HepG2 (cell line): ENCODE data around the gene RNF135. TPM values are rescaled to one million over a fixed set of nuclear protein-coding genes. Genes with fewer than 3 reads are reported as not detected.

ENCODE experiments used
- ATAC-seq: fragments of 200-7000 bp; cut with Tn5 transposase; 3 replicates; pipeline ENCODE4 v1.9.1; 2020; ENCODE audit warnings: mild to moderate bottlenecking, moderate library complexity
- BruUV-seq: library from RNA; stranded (reverse); fragments of 400-500 nt; replicated peaks from 2 replicates; lab custom pipeline; 2021; lab: Mats Ljungman, UMichigan
- CTCF ChIA-PET: fragments of 300-600 bp; formaldehyde crosslinking; extraction: SDS; loops from one replicate; lab custom pipeline; 2021; ENCODE audit warnings: low total read pairs, inconsistent platforms, low intra/inter-chr PET ratio; lab: Yijun Ruan, JAX
- POLR2A ChIA-PET: fragments of 350-600 bp; sonication (Branson Sonifier 250); formaldehyde crosslinking; loops from one replicate; lab custom pipeline; 2020; ENCODE audit warnings: antibody characterized with exemption, inconsistent platforms; lab: Yijun Ruan, JAX
- DNase-seq: peaks from one replicate; pipeline ENCODE4 v3.0.0-alpha.2; 2015; ENCODE audit warnings: low spot score
- FAIRE-seq: peaks from 3 replicates; lab custom pipeline; 2011; peaks lifted over from hg19 to GRCh38; lab: Jason Lieb, UNC
- H2AFZ ChIP-seq: one replicate; pipeline ENCODE4 v1.6.1; 2011; ENCODE audit warnings: low read length, inconsistent platforms
- H3K27ac ChIP-seq: fragments of 300-600 bp; 3 replicates; pipeline ENCODE4 v1.8.0; 2011; ENCODE audit warnings: mixed run types, mild to moderate bottlenecking, mixed read lengths, low read length, inconsistent platforms; ENCODE audit not compliant: insufficient read depth; ENCODE audit errors: extremely low read length
- H3K27me3 ChIP-seq, 2 experiments: fragments of 200-600 bp in 1 of 2; 2 replicates in 1 of 2; 3 replicates in 1 of 2; pipeline versions ENCODE4 v1.6.0 to v1.8.0; 2011; ENCODE audit warnings: low read length in 2 of 2, mild to moderate bottlenecking in 2 of 2, moderate library complexity in 2 of 2, inconsistent platforms in 1 of 2; ENCODE audit not compliant: insufficient read depth in 2 of 2, control insufficient read depth in 1 of 2
- H3K36me3 ChIP-seq, 2 experiments: fragments of 200-600 bp in 1 of 2; replicated peaks in 1 of 2; 2 replicates in 1 of 2; 3 replicates in 1 of 2; pipeline versions ENCODE4 v1.5.1 to v1.8.0; 2011; ENCODE audit warnings: low read length in 2 of 2, inconsistent platforms in 1 of 2; ENCODE audit not compliant: insufficient read depth in 2 of 2, control insufficient read depth in 1 of 2
- H3K4me1 ChIP-seq: 2 replicates; pipeline ENCODE4 v1.5.1; 2012; ENCODE audit warnings: low read length, inconsistent platforms; ENCODE audit not compliant: insufficient read depth
- H3K4me2 ChIP-seq: 2 replicates; pipeline ENCODE4 v1.6.0; 2011; ENCODE audit warnings: low read depth, low read length, inconsistent platforms
- H3K4me3 ChIP-seq, 3 experiments: fragments of 200-600 bp in 1 of 3; sonication (generic), shearing (Covaris generic) in 1 of 3; replicated peaks in 1 of 3; 2 replicates each; pipeline ENCODE4 v1.5.1; 2011 to 2016; ENCODE audit warnings: low read length in 3 of 3, inconsistent platforms in 2 of 3, low read depth in 2 of 3, mild to moderate bottlenecking in 2 of 3, control low read depth in 1 of 3, mixed read lengths in 1 of 3; ENCODE audit not compliant: insufficient read depth in 1 of 3
- H3K79me2 ChIP-seq: one replicate; pipeline ENCODE4 v1.6.1; 2011; ENCODE audit warnings: low read length, inconsistent platforms; ENCODE audit not compliant: insufficient read depth
- H3K9ac ChIP-seq: 2 replicates; pipeline ENCODE4 v1.6.0; 2011; ENCODE audit warnings: mild to moderate bottlenecking, low read depth, low read length, inconsistent platforms; ENCODE audit not compliant: insufficient read depth
- H3K9me3 ChIP-seq: 2 replicates; pipeline ENCODE4 v1.5.1; 2012; ENCODE audit warnings: mild to moderate bottlenecking, low read length
- H4K20me1 ChIP-seq: 2 replicates; pipeline ENCODE4 v1.6.0; 2011; ENCODE audit warnings: inconsistent platforms, mild to moderate bottlenecking, low read length, moderate library complexity; ENCODE audit not compliant: insufficient read depth
- ATF7 ChIP-seq, 2 experiments: fragments of 450-650 bp in 1 of 2; sonication (generic) in 1 of 2; formaldehyde crosslinking in 1 of 2; IDR thresholded peaks; 2 replicates each; pipeline versions ENCODE4 v1.4.0 to v1.6.1; 2016 to 2020; ENCODE audit warnings: antibody characterized with exemption in 1 of 2, mild to moderate bottlenecking in 1 of 2, missing genetic modification reagents in 1 of 2
- HMGA1 ChIP-seq: sonication (generic); formaldehyde crosslinking; conservative IDR thresholded peaks from 2 replicates; pipeline ENCODE4 v1.4.0; 2020; ENCODE audit warnings: missing genetic modification reagents
- SAFB2 ChIP-seq: sonication (generic); formaldehyde crosslinking; IDR thresholded peaks from 2 replicates; pipeline ENCODE4 v1.5.1; 2020; ENCODE audit warnings: missing genetic modification reagents, low read depth, mild to moderate bottlenecking, borderline replicate concordance
- TFDP1 ChIP-seq: IDR thresholded peaks from 2 replicates; pipeline ENCODE4 v1.6.1; 2016; ENCODE audit warnings: missing compliant biosample characterization, missing genetic modification reagents, borderline replicate concordance
- THAP8 ChIP-seq: sonication (generic); formaldehyde crosslinking; IDR thresholded peaks from 2 replicates; pipeline ENCODE4 v1.5.1; 2020; ENCODE audit warnings: missing genetic modification reagents, mild to moderate bottlenecking, borderline replicate concordance
- ZBED4 ChIP-seq: sonication (generic); formaldehyde crosslinking; IDR thresholded peaks from 2 replicates; pipeline ENCODE4 v1.4.0; 2020; ENCODE audit warnings: missing genetic modification reagents, borderline replicate concordance
- ZHX1 ChIP-seq: sonication (generic); formaldehyde crosslinking; IDR thresholded peaks from 2 replicates; pipeline ENCODE4 v1.8.1; 2022; ENCODE audit warnings: low read depth, mild to moderate bottlenecking, missing genetic modification reagents
- ZMAT3 ChIP-seq: sonication (generic); formaldehyde crosslinking; conservative IDR thresholded peaks from 2 replicates; pipeline ENCODE4 v1.7.0; 2021; ENCODE audit warnings: missing genetic modification reagents
- ZNF878 ChIP-seq: sonication (generic); formaldehyde crosslinking; IDR thresholded peaks from 2 replicates; pipeline ENCODE4 v1.8.1; 2023; ENCODE audit warnings: mild to moderate bottlenecking, missing genetic modification reagents, moderate library complexity
- WGBS: methylation state at CpG from one replicate; pipeline ENCODE4 v1.1.6; 2017; ENCODE audit warnings: low lambda C conversion rate; 5-methylcytosine and 5-hydroxymethylcytosine counted together
- in situ Hi-C: cut with HindIII; loops from 2 replicates; pipeline ENCODE4 v1.10.0; 2017; ENCODE audit warnings: low pct_unique_long_range_greater_than_20kb; ENCODE audit not compliant: extremely low pct_ligation_motif_present
- intact Hi-C: fragments of 100-400 bp; cut with micrococcal nuclease; formaldehyde crosslinking; loops from one replicate; pipeline ENCODE4 v1.10.0; 2022; ENCODE audit not compliant: unreplicated experiment
- polyA plus RNA-seq, 8 experiments: library from polyadenylated mRNA; depleted of rRNA in 3 of 8; stranded (reverse) in 7 of 8; unstranded in 1 of 8; fragments of >200 nt; fragmentation: Illumina TruSeq in 4 of 8; extraction: Trizol in 4 of 8; gene quantifications; 2 replicates each; pipeline versions ENCODE4 v1.2.1 to v1.2.3, GENCODE V29; 2011 to 2016; ENCODE audit warnings: low read depth in 4 of 8, missing spikeins in 1 of 8, mixed read lengths in 1 of 8; ENCODE audit not compliant: insufficient read depth in 1 of 8
- total RNA-seq, 5 experiments: library from RNA; depleted of rRNA; stranded (reverse); fragments of >200 nt; fragmentation: Illumina TruSeq; extraction: Trizol; gene quantifications; 2 replicates each; pipeline ENCODE4 v1.2.3, GENCODE V29; 2016; ENCODE audit warnings: low read depth in 1 of 5

The RNF135 gene
- total and polyA plus RNA-seq, 2 of the 13 experiments (the other 11 are each of a cell fraction or from before 2014, with no cell fraction given), result not detected

- intact Hi-C loops, result no loop called here
- FAIRE-seq, result no peak
- Histone ChIP-seq H3K4me3 (no peak overlapping the region), H3K4me1 (peaks cover 7% of the 10 kb centered on the region), H3K27ac (no peak overlapping the region), H3K27me3 (no peaks in the 10 kb centered on the region), H2AFZ (no peak overlapping the region), H3K4me2 (no peak overlapping the region), H4K20me1 (no peaks in the 10 kb centered on the region), H3K79me2 (no peaks in the 10 kb centered on the region), H3K9me3 (no peaks in the 10 kb centered on the region), H3K9ac (no peak overlapping the region), H3K36me3 (no peaks in the 10 kb centered on the region)
- TF ChIP-seq ZHX1 (CRISPR knock-in tag), result no peak
- no peak for TF ChIP-seq ZBED4 (CRISPR knock-in tag)
- TF ChIP-seq SAFB2 (CRISPR knock-in tag), result no peak
- TF ChIP-seq TFDP1 (CRISPR knock-in tag), result no peak
- no peak for TF ChIP-seq HMGA1 (CRISPR knock-in tag)
- no peak for TF ChIP-seq THAP8 (CRISPR knock-in tag)
- no peak for TF ChIP-seq ZNF878 (CRISPR knock-in tag)
- TF ChIP-seq ATF7 (IDR thresholded peaks at IDR 0.05), result no peak
- TF ChIP-seq ATF7 (CRISPR knock-in tag; IDR thresholded peaks at IDR 0.05), result no peak
- no peak for TF ChIP-seq ZMAT3 (CRISPR knock-in tag)
- ATAC-seq, result peak; percentile 60; the same call in 2 of the 3 replicates
- ChIA-PET POLR2A (no interaction called here), CTCF (no interaction called here)
- no TSS peak for BruUV-seq
- in situ Hi-C loops, result no loop called here
- 57% methylated on average over 6 of the region's 6 CpGs for WGBS
- no peak for DNase-seq
Measured at GRCh38 chr17:30997270-30997669, 26.4 kb downstream of the RNF135 start.
